OCI-LY1 (cell line): ENCODE measurements around the gene MIOX.

ENCODE experiments used
- H2AFZ ChIP-seq: fragments of 200-600 bp; sonication (generic), shearing (Covaris generic); 2 replicates; pipeline ENCODE4 v1.6.0; 2014; ENCODE audit warnings: antibody characterized with exemption, mild to moderate bottlenecking, low read length
- H3F3A ChIP-seq: fragments of 200-600 bp; sonication (generic), shearing (Covaris generic); 2 replicates; pipeline ENCODE4 v1.6.0; 2014; ENCODE audit warnings: mild to moderate bottlenecking, antibody characterized with exemption, low read length, moderate library complexity; ENCODE audit not compliant: insufficient read depth
- H3K27ac ChIP-seq: fragments of 200-600 bp; sonication (generic); 2 replicates; pipeline ENCODE4 v1.5.1; 2014; ENCODE audit warnings: low read length, mixed run types, mild to moderate bottlenecking, low read depth; ENCODE audit not compliant: poor library complexity, severe bottlenecking
- H3K27me3 ChIP-seq: fragments of 200-600 bp; sonication (generic); 2 replicates; pipeline ENCODE4 v1.6.0; 2014; ENCODE audit warnings: antibody characterized with exemption, mild to moderate bottlenecking, low read length, moderate library complexity; ENCODE audit not compliant: insufficient read depth
- H3K36me3 ChIP-seq: fragments of 200-600 bp; sonication (generic); 2 replicates; pipeline ENCODE4 v1.6.1; 2014; ENCODE audit warnings: mild to moderate bottlenecking, antibody characterized with exemption, low read length, moderate library complexity, mixed read lengths; ENCODE audit not compliant: insufficient read depth
- H3K4me1 ChIP-seq: fragments of 200-600 bp; sonication (generic); 2 replicates; pipeline ENCODE4 v1.5.1; 2014; ENCODE audit warnings: mild to moderate bottlenecking, low read length, moderate library complexity; ENCODE audit not compliant: insufficient read depth, severe bottlenecking
- H3K4me2 ChIP-seq: fragments of 200-600 bp; sonication (generic), shearing (Covaris generic); 2 replicates; pipeline ENCODE4 v1.6.1; 2014; ENCODE audit warnings: low read length
- H3K4me3 ChIP-seq: fragments of 200-600 bp; sonication (generic); 2 replicates; pipeline ENCODE4 v1.5.1; 2014; ENCODE audit warnings: low read length, low read depth, mild to moderate bottlenecking, mixed read lengths; ENCODE audit not compliant: poor library complexity, severe bottlenecking
- H3K79me2 ChIP-seq: fragments of 200-600 bp; shearing (Covaris generic); 2 replicates; pipeline ENCODE4 v1.6.1; 2016; ENCODE audit warnings: mixed run types, low read length, mixed read lengths; ENCODE audit not compliant: insufficient read depth
- H3K9ac ChIP-seq: fragments of 200-600 bp; sonication (generic), shearing (Covaris generic); 2 replicates; pipeline ENCODE4 v1.6.1; 2014; ENCODE audit warnings: mild to moderate bottlenecking, low read length, mixed read lengths
- H3K9me2 ChIP-seq: fragments of 200-600 bp; sonication (generic), shearing (Covaris generic); 2 replicates; pipeline ENCODE4 v1.6.1; 2014; ENCODE audit warnings: low read depth, mild to moderate bottlenecking, low read length, mixed read lengths
- H3K9me3 ChIP-seq: fragments of 200-600 bp; shearing (Covaris generic); 2 replicates; pipeline ENCODE4 v1.6.1; 2014; ENCODE audit warnings: low read length, mixed read lengths
- H4K20me1 ChIP-seq: fragments of 200-600 bp; sonication (generic), shearing (Covaris generic); 2 replicates; pipeline ENCODE4 v1.6.0; 2016; ENCODE audit warnings: mild to moderate bottlenecking, low read length; ENCODE audit not compliant: insufficient read depth
- CTCF ChIP-seq: fragments of 200-600 bp; sonication (generic), shearing (Covaris generic); IDR thresholded peaks from 2 replicates; pipeline ENCODE4 v1.5.1; 2017; ENCODE audit warnings: mild to moderate bottlenecking, antibody characterized with exemption, low read length, moderate library complexity, mixed read lengths
- EZH2 ChIP-seq: fragments of 200-600 bp; sonication (generic), shearing (Covaris generic); IDR thresholded peaks from 2 replicates; pipeline ENCODE4 v1.8.0; 2017; ENCODE audit warnings: borderline replicate concordance, mixed run types, mild to moderate bottlenecking, antibody characterized with exemption, low read length, moderate library complexity, mixed read lengths

The MIOX gene

GRCh38 chr22:50460938-50461337 is 25.7 kb upstream of the MIOX start:
- Histone ChIP-seq H3K4me1 (no peaks in the 10 kb centered on the region), H3K4me2 (no peak overlapping the region), H3K9me2 (no peaks in the 10 kb centered on the region), H3F3A (no peaks in the 10 kb centered on the region), H3K4me3 (no peak overlapping the region), H2AFZ (no peak overlapping the region), H3K27ac (no peak overlapping the region), H3K79me2 (no peaks in the 10 kb centered on the region), H3K36me3 (peaks cover 95% of the 10 kb centered on the region), H3K27me3 (no peaks in the 10 kb centered on the region), H3K9me3 (no peaks in the 10 kb centered on the region), H3K9ac (no peak overlapping the region), H4K20me1 (no peaks in the 10 kb centered on the region)
- TF ChIP-seq EZH2 (no peak), CTCF (no peak)

- TF ChIP-seq CTCF, result no peak
- TF ChIP-seq EZH2, result no peak
- no peaks in the 10 kb centered on the region for H4K20me1 ChIP-seq
Measured at GRCh38 chr22:50461536-50461935, 25.1 kb upstream of the MIOX start.

DNA sequence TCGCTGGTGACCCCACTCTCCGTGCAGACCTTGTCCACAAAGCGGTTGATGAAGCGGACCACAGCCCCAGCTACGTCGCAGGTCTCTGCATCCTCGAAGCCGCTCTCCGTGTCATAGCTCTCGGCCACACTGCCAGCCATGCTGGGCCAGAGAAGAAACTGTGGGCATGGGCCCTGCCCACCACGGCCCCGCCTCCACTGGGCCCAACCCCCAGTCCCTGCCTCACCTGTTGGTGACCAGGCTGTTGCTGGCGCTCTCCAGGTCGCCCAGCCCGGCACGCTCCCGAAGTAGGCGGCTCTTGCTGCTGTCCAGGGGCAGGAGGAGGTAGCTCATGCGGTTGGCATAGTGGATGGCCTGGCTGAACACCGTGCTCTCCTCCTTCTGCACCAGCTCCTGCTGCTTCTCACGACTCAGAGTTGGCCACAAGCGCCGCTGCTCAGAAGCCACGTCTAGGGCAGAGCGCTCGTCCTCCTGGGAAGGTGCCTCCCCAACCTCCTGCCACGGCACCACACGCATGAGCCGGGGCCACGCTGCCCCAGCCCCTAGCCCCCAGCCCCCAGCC is 24.6 kb upstream of the MIOX start:
- H3K27me3 ChIP-seq, result no peaks in the 10 kb centered on the region
- TF ChIP-seq CTCF, result no peak
- no peak for TF ChIP-seq EZH2
- H3K79me2 ChIP-seq, result no peaks in the 10 kb centered on the region
- no peak overlapping the region for H3K4me2 ChIP-seq
- no peaks in the 10 kb centered on the region for H3K9me2 ChIP-seq
- H2AFZ ChIP-seq, result no peak overlapping the region
- H3K9me3 ChIP-seq, result no peaks in the 10 kb centered on the region
- peaks cover 96% of the 10 kb centered on the region for H3K36me3 ChIP-seq
- peaks cover 2% of the 10 kb centered on the region for H3K4me1 ChIP-seq
- no peak overlapping the region for H3K27ac ChIP-seq
- no peaks in the 10 kb centered on the region for H3F3A ChIP-seq
- H4K20me1 ChIP-seq, result no peaks in the 10 kb centered on the region
- no peak overlapping the region for H3K4me3 ChIP-seq
- no peak overlapping the region for H3K9ac ChIP-seq

More at GRCh38 chr22:50461536-50461935, 25.1 kb upstream of the MIOX start:
- Histone ChIP-seq H2AFZ (no peak overlapping the region), H3K9me3 (no peaks in the 10 kb centered on the region), H3K4me1 (no peaks in the 10 kb centered on the region), H3K36me3 (peaks cover 96% of the 10 kb centered on the region), H3K9ac (no peak overlapping the region), H3K27ac (no peak overlapping the region), H3K79me2 (no peaks in the 10 kb centered on the region), H3K9me2 (no peaks in the 10 kb centered on the region), H3F3A (no peaks in the 10 kb centered on the region), H3K4me3 (no peak overlapping the region), H3K27me3 (no peaks in the 10 kb centered on the region), H3K4me2 (no peak overlapping the region)
